ENCODE results near the gene AAK1.

DNA sequence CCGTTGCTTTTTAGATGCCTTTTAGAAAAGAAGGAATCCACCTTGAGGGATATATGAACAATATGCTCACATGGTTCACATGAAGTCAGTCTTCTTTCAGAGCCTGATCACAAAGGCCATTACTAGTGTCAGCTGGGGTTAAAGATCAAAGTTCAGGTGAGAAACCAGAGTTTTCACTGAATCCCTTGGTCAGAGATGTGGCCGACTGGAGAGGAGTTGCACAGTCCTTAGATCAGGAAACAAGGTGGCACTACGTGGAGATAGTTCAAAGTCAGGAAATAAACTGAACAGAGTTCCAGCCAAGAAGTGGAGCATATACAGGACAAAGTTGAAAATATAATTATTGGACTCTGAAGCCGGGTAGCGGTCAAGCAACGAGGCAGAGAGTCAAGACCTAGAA is 54.6 kb downstream of the AAK1 start:
- TF ChIP-seq YY1 (IDR thresholded peaks at IDR 0.05; ENCODE audit: low read depth, low read length) (no peak), ESRRA (IDR thresholded peaks at IDR 0.05; ENCODE audit: low read length) (no peak), CHD1 (IDR thresholded peaks at IDR 0.05; ENCODE audit: low read depth, low read length) (no peak), RCOR1 (conservative IDR thresholded peaks at IDR 0.05; ENCODE audit: low read depth, low read length) (no peak), SUZ12 (IDR thresholded peaks at IDR 0.05; ENCODE audit: unreplicated experiment) (no peak), RAD21 (IDR thresholded peaks at IDR 0.05; ENCODE audit: insufficient read depth, low read depth, low read length) (no peak), ZNF384 (IDR thresholded peaks at IDR 0.05; ENCODE audit: borderline replicate concordance, low read depth, low read length) (no peak), CHD2 (IDR thresholded peaks at IDR 0.05; ENCODE audit: borderline replicate concordance, low read depth, low read length) (no peak), POLR2A (IDR thresholded peaks at IDR 0.05; ENCODE audit: low read depth, low read length) (no peak)
- TF ChIP-seq, protein P1, sequence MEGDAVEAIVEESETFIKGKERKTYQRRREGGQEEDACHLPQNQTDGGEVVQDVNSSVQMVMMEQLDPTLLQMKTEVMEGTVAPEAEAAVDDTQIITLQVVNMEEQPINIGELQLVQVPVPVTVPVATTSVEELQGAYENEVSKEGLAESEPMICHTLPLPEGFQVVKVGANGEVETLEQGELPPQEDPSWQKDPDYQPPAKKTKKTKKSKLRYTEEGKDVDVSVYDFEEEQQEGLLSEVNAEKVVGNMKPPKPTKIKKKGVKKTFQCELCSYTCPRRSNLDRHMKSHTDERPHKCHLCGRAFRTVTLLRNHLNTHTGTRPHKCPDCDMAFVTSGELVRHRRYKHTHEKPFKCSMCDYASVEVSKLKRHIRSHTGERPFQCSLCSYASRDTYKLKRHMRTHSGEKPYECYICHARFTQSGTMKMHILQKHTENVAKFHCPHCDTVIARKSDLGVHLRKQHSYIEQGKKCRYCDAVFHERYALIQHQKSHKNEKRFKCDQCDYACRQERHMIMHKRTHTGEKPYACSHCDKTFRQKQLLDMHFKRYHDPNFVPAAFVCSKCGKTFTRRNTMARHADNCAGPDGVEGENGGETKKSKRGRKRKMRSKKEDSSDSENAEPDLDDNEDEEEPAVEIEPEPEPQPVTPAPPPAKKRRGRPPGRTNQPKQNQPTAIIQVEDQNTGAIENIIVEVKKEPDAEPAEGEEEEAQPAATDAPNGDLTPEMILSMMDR (IDR thresholded peaks at IDR 0.05 in 2 of 3, conservative IDR thresholded peaks at IDR 0.05 in 1 of 3; ENCODE audit: control insufficient read depth in 2 of 3, extremely low read depth in 1 of 3, insufficient read depth in 1 of 3, low read depth in 3 of 3, low read length in 3 of 3) = no peak

All from GM12878 (cell line).